ENCODE measurements around the gene COMMD6. TPM values are rescaled to one million over a fixed set of nuclear protein-coding genes. Genes with fewer than 3 reads are reported as not detected.

COMMD6 gene
- total RNA-seq, 1 experiment from 2014 or later: 131 TPM

DNA sequence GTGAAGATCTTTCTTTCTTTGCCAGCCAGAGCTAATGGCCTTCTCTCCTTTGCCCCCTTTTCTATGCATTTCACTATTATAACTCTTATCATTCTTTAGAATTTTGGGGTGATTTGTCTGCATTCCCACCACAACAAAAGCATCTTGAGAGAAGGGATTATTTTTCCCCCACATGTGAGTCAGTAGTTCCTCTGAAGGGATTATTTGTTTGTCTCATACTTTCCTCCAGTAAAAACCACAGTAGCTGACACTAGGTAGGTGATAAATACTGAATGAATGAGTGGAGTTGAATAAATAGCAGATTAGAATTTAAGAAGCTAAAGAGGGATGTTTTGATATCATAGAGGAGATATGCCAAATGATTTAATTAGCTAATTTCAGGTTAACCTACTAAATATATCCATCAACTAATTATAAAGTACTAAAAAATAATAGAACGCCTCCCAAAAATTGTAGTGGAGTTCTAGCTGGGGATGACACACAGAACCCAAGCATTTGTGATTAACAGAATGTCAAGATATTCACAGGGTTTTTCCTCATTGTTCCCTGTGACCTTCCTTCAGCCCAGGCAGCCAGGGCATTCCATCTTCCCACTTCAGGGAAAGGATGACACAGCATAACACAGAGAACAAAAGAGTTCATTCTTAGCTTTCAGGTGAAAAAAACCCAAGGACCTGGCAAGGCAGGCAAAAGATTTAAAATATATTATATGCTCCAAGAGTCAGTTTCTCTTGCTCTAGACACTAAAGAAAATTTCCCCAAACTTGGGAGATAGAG, 52.2 kb downstream of the COMMD6 start:
- Histone ChIP-seq H3K23ac (ENCODE audit: insufficient read length, low read depth, low read length) (no peak overlapping the region), H3K79me1 (ENCODE audit: insufficient read depth, low read depth, low read length, poor library complexity, severe bottlenecking) (no peaks in the 10 kb centered on the region), H2BK5ac (ENCODE audit: insufficient read length, low read length) (no peak overlapping the region), H4K20me1 (ENCODE audit: control insufficient read depth, insufficient read depth, insufficient read length) (no peaks in the 10 kb centered on the region), H2BK12ac (ENCODE audit: insufficient read length, low read depth, low read length) (no peak overlapping the region), H3K4ac (ENCODE audit: low read depth, low read length) (no peak overlapping the region), H3K18ac (ENCODE audit: insufficient read length, low read depth, low read length) (no peak overlapping the region), H4K8ac (replicated peaks; ENCODE audit: insufficient read length, low read depth, low read length) (no peak overlapping the region), H3K27me3 (ENCODE audit: insufficient read depth, low read length) (no peaks in the 10 kb centered on the region), H3K56ac (ENCODE audit: insufficient read length, low read depth, low read length) (no peak overlapping the region), H4K5ac (ENCODE audit: insufficient read length, low read depth, low read length) (no peak overlapping the region), H2BK120ac (ENCODE audit: low read depth, low read length, poor library complexity, severe bottlenecking) (no peak overlapping the region), H2BK20ac (ENCODE audit: low read depth, low read length, poor library complexity, severe bottlenecking) (no peak overlapping the region), H3T11ph (ENCODE audit: low read length) (no peak overlapping the region), H3K27ac (ENCODE audit: insufficient read length, low read depth, low read length) (no peak overlapping the region), H4K91ac (ENCODE audit: insufficient read length, low read depth, low read length) (no peak overlapping the region), H2BK15ac (ENCODE audit: low read depth, low read length) (no peak overlapping the region), H3K14ac (ENCODE audit: insufficient read depth, low read length) (no peak overlapping the region; the same call in 1 of the 2 replicates), H3K4me2 (ENCODE audit: insufficient read depth, insufficient read length, low read length) (no peak overlapping the region), H2AFZ (ENCODE audit: low read length) (no peak overlapping the region), H3K79me2 (ENCODE audit: insufficient read depth, low read length) (no peaks in the 10 kb centered on the region), H2AK5ac (ENCODE audit: insufficient read length, low read length) (no peak overlapping the region), H3K9ac (ENCODE audit: extremely low read depth, insufficient read length, low read length) (no peak overlapping the region), H3K23me2 (ENCODE audit: insufficient read length, low read depth, low read length, poor library complexity, severe bottlenecking) (no peaks in the 10 kb centered on the region), H3K9me3 (ENCODE audit: control insufficient read depth, low read depth, low read length) (no peaks in the 10 kb centered on the region), H3K4me1 (ENCODE audit: insufficient read depth, low read length) (no peaks in the 10 kb centered on the region)
- WGBS (ENCODE audit: extremely low coverage, insufficient read length, low lambda C conversion rate): no CpG with 5 or more reads among the region's 1 CpG
- Mint-ChIP-seq H3K4me3 (no peak overlapping the region), H3K4me1 (peaks cover 15 to 19% of the 10 kb centered on the region in 2 experiments), H3K27me3 (ENCODE audit: low read depth) (peaks cover 8% of the 10 kb centered on the region), H3K9me3 (no peaks in the 10 kb centered on the region; a peak in 1 of 5 replicates), H3K36me3 (ENCODE audit: insufficient read depth in 1 of 3, low read depth in 3 of 3) (peaks cover 0 to 5% (median 0%) of the 10 kb centered on the region in 3 experiments; a peak in 3 of 7 replicates), H3K27ac (peak overlapping the region in 1 of 3 experiments; percentile 90; a peak in 2 of 7 replicates)
- TF ChIP-seq, protein P1, sequence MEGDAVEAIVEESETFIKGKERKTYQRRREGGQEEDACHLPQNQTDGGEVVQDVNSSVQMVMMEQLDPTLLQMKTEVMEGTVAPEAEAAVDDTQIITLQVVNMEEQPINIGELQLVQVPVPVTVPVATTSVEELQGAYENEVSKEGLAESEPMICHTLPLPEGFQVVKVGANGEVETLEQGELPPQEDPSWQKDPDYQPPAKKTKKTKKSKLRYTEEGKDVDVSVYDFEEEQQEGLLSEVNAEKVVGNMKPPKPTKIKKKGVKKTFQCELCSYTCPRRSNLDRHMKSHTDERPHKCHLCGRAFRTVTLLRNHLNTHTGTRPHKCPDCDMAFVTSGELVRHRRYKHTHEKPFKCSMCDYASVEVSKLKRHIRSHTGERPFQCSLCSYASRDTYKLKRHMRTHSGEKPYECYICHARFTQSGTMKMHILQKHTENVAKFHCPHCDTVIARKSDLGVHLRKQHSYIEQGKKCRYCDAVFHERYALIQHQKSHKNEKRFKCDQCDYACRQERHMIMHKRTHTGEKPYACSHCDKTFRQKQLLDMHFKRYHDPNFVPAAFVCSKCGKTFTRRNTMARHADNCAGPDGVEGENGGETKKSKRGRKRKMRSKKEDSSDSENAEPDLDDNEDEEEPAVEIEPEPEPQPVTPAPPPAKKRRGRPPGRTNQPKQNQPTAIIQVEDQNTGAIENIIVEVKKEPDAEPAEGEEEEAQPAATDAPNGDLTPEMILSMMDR (conservative IDR thresholded peaks at IDR 0.05): no peak
- DNase-seq: no peak

Data from H9 (cell line).